ENCODE measurements around the gene PAX7.

PAX7 gene

DNA sequence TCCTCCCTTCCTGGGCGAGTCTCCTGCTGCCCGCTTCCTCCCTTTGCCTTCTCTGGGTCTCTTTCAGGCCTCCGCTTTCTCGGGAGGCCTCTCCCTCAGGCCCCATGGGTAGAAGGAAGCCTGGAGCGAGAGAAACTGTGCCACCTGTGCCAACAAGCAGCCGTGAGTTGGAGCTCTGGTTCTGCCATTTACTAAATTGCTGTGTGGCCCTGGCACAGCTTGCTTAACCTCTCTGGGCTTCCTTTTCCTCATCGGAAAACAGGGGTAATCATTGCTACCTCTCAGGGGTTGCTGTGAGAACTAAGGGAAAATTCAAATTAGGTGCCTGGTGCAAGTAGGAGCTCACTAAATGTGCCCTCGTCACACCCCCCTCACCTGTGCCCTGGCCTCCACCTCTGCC is 80.4 kb downstream of the PAX7 start:
- no peak for DNase-seq

DNA sequence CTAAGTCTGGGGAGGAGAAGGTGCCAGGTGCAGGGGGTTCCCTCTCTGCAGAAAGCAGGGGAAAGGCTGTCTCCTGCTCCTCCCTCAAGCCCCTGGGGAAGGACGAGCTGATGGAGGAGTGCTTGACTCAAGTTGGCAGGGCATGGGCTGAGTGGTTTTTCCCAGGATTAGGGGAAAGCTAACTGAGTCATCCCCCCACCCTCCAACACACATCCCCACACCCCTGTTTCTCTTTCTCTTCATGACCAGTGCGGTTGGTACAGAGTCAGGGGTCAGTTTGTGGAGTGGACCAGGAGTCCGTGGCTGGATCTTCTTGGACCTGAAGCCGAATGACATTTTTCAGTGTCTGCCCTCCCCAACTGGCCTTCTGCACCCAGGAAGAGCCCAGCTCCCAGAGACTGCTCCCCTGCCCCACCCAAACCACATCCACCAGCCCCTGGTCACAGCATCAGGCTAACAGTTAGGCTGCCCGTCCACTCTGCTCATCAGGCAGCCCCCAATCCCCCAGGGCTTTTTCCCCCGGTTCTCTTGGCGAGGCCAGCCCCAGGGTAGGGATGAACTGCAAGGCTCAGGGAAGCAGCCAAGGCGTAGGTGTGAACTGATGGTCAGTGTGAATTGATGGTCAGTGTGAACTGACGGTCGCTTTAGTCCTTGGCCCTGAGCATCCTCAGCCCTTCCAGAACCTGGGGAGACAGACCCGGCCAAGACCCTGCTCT is 81.0 kb downstream of the PAX7 start:
- DNase-seq = no peak

DNA sequence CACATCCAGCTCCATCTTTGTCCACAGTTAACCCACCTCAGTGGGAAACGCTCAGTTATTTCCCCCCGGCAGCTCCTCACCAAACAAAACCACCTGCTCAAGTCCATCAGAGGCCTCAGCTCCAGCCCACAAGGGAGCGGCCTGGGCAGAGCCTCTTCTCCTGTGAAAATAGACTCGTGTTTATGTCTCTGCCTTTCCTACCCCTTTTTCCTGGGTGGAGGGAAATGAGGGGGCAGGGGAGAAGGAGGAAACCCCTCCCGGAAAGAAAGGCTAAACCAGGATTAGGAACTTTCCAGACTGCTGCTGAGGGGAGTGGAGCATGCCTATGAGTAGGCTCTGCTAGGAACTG is 81.6 kb downstream of the PAX7 start:
- DNase-seq = no peak

DNA sequence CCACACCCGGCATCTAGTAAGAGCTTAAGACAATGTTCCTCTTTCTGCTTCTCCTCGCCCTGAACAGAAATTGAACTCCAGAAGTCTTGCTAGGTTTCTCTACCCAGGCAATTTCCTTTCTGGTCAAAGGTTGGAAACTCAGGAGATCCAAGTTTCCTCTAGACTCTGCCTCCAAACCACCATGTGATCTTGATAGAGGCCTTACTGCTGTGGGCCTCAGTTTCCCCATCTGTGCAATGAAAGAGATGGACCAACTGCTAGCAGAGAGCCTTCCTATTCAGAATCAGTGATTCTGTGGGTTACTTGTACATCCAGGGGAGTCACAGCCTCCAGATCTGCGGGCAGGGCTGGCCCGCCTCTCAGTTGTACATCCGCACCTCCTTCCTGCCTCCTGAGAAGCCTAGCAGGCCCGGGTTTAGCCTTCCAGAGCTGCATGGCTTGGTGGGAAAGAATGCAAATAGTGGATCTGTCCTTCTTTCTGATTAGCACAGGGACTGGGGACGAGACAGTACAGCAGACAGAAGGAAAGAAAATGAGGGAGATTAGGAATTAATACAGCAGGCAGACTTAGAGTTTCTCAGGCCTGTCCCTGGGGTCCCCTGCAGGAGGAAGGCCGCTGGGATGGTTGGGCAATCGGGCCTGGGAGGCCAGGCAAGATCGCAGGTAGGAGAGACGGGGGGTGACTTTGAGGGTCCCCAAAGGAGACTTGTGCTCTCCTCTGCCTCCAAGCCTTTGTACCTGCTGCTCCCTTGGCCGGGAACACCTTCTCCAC is 83.9 kb downstream of the PAX7 start:
- DNase-seq = no peak

DNA sequence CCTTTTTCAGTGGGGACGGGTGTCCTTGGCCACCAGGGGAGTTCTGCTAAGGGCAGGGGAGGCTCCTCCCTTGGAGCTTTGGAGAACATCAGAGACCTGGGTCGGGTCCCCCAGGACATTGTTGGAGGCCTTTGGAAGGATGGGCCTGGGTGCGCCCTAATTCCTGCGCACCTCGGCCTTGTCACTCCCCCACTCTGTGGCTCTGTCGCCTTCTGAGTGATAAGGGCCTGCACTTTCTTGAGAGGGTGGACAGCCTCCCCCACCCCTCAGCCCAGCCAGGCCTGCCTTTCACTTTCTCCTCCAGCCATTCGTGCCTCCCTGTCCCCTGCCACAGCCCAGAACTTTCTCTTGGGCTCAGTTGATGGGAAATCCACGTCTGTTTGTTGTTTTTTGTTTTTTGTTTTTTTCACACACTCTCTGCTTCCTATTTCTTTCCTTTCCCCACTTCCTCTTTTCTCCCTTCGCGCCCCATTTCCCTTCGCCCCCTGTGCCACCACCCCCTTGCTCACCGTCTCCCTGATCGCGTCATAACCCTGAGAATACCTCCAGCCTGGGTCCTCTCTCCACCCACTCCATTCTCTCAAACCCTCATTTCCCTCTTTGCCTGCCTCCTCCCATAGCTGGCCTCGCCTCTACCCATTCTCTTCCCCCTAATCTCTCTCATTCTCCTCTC is 85.6 kb downstream of the PAX7 start:
- no peak for DNase-seq

DNA sequence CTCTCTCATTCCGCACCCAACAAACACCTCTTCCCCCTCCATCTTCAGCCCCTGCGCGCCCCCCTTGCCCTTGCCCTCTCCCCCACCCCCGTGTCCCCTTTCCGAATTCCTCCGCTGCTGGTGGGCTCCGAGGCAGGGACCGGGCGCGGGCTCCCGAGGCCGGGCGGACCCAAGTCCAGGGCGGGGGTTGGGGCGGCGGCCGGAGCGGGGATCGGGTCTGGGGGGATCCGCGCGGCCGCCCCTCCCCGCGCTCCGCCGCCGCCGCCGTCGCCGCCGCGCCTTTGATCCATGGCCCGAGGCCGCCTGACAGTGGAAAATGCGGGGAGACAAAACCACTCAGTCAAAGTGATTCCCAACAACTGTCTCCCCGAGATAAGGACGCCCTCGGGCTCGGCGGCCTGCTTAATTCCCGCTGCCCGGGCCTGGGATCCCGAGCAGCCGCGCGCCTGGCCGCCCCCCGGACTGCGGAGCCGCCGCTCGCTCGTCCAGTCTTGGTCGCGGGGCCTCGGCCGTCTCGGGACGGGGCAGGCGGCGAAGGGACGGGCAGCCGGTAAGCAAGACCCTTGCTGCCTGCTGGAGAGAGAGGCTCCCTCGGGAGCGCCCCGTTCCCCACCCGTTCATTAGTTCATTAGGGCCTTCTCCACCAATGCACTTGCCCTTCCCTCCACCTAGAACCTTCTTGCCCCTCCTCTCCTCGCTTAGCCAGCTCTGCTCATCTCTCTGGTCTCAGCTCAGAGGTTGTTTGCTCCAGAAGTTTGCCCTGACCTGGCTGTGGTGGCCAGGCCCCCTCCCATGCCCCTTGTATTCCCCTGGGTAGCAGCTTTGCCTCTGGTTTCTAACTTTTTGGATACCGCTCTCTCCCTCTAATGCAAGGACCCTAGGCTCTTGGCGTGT is 86.4 kb downstream of the PAX7 start:
- no peak for DNase-seq

DNA sequence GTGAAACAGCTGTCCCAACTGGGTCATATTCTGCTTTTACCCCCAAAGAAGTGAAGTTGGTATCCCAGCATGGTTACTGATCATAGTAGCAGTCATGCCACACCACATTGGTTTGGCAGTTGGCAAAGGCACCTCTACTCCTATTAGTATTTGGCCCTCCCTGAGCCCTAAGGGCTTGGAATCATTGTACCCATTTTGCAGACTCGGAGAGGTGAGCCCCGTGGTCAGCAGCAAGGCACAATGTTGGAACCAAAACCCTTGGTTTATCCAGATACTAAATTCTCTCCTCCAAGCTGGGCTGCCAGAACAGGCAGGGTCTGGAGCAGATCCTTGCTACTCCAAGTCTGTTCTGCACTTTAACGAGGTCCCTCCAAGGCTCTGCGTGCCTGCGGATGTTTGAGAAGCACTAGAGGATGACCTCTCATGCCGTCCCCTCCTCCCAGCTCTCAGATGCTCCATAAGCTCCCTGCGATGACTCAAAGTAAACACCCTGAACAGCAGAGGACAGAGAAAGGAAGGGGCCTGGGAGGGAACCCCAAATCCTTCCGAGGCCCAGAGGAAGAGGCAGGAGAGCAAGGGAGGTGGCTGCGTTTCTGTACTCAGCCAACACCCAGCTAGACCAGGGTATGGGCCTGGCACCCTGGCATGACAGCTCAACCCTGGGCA is 89.3 kb downstream of the PAX7 start:
- no peak for DNase-seq

DNA sequence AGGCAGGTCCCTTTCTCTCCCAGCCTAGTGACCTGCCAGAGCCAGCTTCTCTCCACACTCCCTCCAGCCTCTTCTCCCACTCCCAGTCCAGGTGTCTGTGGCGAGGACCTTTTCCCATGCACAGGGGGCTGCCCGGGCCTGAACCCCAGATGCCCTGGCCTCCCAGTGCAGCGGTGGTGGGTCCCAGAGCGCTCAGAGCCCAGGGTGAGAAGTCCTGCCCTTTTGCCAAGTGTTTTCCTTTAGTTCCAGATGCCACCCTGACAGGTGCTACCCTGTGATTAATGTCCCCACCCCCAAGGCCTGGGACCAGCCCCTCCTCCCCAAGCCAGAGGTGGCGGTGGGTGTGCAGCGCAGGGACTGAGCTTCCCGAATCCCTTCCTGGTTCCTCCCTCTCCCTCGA is 90.4 kb downstream of the PAX7 start:
- no peak for DNase-seq

DNA sequence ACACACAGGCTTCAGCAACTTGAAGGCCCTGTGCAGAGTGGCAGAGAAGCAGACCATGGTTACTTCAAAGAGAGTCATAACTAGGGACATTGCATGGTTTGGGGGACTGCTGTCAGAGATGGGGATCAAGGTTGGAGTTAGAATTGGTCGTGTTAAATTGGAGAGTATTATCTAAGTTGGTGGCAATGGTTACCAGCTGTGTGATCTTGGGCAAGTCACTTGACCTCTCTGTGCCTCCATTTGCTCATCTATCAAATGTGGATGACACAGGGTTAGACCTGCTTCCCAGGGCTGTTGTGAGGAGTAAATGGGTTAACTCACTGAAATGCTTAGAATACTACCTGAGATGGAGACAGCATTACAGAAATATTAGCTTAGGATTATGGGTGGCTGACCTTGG is 91.1 kb downstream of the PAX7 start:
- DNase-seq = no peak

DNA sequence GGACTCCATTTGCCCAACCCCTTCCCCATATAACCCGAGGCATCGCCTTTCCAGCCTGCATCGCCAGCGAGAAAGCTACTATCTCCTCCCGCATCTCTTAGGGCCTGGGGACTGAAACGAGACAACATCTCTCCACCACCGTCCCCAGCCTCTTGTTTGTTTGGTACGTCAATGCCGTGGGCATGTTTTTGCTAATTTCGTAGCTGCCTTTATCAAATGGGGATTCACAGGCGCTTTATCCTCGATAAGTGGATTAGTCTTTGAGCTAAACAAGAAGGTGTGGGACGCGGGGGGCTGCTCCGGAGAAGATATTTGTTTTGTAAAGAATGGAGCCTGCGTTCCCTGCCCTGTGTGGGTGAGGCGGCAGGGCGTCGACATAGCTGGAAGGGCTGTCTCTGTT is 91.6 kb downstream of the PAX7 start:
- no peak for DNase-seq

DNA sequence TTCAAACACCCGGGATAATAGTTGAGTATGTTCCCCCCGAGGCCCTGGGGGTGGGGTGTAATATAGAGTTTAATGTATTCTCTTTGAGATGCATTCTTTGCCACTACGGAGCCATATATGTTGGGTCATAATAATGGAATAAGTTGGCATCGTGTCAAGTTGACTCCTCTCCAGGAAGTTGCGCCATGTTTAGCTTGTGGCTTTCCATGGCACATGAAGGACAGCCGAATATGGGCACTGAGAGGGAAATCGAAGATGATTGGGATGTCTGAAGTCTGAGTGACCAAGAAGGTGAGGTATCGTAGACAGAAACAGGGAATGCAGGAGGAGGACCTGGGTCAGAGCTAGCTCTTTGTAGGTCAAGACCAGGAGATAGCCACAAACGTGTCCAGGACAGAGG is 92.6 kb downstream of the PAX7 start:
- no peak for DNase-seq

DNA sequence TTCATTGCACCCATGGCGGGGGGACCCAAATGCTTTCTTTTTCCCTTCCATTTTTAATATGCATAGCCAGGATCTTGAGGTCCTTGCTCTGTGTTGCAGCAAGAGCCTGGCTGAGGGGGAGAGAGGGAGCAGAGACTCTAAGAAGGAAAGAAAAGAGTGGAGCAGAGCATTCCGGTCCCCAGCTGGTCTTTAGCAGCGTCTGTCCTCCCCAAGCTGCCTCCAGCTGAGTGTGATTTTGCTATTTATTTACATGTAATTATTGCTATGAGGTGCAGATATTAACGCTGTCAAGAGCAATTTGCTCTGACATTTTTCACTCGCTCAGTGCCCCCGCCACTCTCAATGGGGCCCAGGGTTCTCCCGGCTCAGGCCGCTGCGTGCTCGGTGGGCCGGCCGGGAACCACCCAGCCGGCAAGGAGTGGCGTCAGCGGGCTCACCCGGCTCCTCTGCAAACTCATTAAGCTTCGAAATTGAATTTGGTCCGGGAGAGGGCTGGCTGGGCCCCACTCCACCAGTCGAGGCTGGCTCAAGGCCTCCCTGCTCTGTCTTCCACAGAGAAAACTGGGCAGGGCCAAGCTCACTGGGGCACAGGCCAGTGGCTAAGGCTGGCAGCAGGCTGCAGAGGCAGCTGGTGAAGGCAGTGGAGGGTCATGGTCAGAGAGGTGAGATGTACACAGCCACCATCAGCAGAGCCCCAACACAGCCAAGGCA is 93.2 kb downstream of the PAX7 start:
- no peak for DNase-seq

DNA sequence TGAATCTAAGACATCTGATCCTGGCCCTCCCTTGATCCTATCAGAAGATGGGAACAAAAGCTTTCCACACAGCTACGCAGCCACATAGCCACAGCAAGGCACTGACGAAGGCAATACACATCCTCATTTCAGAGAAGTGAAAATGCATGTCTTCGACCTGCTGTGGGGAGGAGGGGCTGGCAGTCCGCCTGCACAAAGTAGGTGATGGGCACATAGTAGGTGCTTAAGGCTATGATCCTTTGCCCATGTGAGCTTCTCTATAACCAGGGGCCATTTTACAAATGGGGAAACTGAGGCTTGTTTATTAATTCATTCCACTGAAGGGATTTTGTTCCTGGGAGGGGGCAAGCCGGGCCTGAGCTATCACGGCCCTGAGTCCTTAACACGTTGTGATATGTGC is 94.2 kb downstream of the PAX7 start:
- DNase-seq = no peak

DNA sequence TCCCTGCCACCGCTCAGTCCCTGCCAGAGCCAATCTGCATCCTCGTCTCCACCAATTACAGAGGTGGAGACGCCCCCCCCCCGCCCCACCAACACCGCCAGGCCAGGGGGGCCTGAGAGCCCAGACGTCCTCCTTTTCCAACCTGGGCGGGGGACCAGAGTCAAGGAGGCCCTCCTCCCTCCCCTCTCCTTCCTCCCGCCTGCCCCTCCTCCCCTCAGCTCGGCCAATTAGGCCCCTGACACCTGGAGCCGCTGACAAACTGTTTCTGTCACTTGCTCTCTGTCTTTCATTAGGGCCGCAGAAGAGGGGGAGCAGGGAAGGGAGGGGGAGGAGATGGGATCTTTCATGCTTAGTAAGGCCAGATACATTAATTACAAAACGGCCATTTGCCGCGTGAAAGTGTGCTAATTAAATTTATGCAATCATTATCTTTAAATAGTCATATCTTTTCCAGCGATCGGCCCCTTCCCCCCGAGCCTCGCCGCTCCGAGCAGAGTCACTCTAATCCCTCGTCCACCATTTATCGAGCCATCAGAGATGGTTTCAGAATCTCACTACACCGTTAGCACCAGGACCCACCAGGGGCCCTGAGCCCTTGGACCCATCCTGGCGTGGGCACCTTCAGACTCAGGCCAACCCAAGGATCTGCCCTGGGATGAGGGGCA is 94.7 kb downstream of the PAX7 start:
- no peak for DNase-seq

DNA sequence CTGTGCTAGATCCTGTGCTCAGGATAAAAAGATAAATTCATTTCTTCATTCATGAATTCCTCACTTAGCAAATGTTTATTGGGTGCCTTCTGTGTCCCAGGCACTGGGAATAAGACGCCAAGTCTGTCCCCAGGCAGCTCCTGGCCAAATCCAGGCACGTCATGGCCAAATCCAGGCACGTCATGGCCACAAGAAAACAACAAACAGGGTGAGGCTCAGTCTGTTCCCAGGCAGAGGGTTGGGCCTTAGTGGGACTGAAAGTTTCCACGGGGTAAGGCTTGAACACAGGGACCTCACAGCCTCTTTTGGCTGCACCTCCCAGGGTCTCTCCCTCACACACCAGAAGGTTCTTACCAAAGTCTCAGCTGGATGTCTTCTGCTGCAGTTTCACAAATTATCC is 95.7 kb downstream of the PAX7 start:
- DNase-seq = no peak

DNA sequence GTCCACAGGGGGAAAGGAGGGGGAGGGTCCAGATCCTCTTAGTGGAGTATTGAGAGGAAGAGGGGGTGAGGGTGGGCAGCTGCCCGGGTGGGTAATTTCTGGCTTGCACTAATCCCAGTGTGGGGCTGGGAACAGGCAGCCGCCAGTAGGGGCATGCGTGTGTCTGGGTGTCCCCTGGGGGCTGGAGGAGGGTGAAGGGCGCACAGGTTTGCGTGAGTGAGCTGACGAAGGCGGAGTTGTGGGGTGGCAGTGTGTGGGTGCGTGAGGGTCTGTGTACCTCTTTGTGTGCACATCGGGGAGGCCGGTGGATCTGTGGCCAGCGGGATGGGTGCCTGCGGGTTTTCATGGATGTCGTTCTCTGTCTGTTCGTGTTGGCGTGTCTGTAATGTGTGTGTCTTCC is 97.3 kb downstream of the PAX7 start:
- DNase-seq = no peak

DNA sequence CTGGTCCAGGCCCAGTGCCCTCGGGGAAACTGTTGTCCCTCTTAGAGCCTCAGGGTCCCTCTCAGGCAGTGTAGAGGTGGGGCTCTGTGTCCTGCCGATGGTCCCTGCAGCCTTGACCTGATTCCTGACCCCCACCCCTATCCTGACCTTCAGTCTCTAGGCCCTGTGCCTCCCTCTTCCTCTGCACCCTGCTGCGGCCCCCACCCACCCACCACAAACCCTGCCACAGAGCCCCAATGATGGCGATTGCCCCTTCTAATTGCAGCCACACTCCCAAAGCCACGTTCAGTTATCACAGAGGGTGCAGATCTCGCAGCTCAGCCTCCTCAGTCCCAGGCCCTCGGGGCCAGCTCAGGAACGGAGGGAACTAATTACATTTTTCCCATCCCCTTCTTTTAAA is 99.7 kb downstream of the PAX7 start:
- no peak for DNase-seq

DNA sequence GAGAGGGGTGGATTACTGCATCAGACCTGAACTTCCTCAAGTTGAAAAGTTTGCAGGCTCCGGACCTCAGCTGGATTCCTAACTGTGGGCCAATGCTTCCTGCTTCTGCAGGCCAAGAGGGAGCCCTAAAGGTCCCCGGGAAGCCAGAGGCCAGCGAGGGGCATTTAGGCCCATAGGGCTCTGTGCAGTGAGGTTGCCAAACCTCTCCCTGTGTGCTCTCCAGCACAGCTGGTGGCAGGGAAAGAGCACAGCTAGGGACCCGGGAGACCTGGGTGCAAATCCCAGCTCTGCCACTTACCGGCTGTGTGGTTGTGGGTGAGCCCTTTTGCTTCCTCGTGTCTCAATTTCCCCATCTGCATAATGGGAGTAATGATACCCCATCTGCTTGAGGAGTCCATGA is 100.5 kb downstream of the PAX7 start:
- DNase-seq = no peak

DNA sequence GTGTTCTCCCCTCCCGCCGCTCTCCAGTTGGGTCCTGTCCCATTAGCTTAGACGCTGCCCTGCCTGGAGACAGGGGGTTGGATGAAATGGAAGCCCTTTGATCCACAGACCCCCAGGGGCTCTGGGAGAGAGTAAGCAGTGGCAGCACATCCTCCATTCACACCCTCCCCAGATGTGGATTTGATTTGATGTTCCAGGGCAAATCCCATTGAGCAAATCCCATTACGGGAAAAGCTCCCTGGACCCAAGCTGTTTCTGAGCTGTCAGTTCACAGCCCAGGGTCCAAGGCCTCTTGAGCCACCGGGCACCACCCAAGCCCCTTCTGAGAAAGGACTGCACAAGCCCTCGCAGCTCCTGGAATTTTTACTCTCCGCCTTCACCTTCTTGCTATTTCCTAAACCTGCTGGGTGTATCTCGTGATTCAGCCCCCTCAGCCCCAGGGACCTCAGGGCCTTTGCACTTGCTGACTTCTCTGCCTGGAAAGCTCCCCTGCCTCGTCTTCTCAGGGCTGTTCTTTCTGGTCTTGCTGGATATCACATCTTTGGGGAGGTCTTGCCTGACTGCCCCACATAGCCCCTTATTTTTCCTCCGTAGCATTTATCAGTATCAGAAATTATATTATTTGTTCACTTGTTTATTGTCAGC is 101.1 kb downstream of the PAX7 start:
- DNase-seq = no peak

DNA sequence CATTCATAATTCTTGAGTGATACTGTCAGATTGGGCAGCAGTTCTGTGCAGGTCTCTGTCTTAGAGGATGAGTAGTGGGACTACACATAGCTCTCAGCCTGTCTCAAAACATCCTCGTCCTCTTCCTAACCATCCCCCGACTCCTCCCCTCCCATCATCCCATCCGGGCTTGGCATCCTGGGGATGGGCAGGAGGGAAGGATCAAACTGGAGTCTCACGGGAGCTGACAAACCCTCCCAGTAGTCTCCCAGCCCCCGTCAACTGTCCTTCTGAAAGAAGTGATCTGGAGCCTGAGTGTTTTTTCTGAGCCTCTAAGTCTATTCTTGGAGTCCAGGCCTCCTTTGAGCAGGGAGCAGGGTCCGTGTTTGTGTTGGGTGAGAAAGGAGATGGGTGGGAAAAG is 102.0 kb downstream of the PAX7 start:
- no peak for DNase-seq

DNA sequence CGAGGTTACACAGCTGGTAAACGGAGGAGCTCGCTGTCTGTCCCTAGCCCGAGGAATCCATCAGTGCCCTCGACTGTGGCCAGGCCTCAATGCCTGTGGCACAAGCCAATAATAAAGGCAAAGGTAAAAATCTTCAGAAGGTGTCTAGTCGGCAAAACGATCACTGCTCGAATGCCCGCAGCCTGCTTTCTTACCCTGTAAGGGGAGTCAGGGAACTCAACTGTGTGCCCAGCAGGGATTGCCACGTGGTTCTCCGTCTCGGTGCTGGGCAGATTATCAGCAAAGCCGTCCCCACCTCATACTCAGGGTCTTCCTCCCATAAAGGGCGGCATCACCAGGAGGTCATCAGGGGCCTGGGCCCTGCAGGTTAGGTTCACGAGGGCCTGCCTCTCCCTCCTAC is 103.4 kb downstream of the PAX7 start:
- no peak for DNase-seq

Measured in activated gamma-delta T cell treated with Interleukin-2 at 50 U/mL for 16 hours (primary cell).